Neural progenitor cell (in vitro differentiated cells): ENCODE data around the gene RPF1.

ENCODE experiments used
- EZH2 ChIP-seq: fragments of 200-600 bp; sonication (generic); IDR thresholded peaks from 2 replicates; pipeline ENCODE4 v1.6.1; 2017; ENCODE audit warnings: antibody characterized with exemption, mild to moderate bottlenecking, moderate library complexity
- TF ChIP-seq, protein P1 (sequence below): fragments of 200-600 bp; sonication (generic); IDR thresholded peaks from 2 replicates; pipeline ENCODE4 v1.5.1; 2017; ENCODE audit warnings: antibody characterized with exemption, mild to moderate bottlenecking

DNA sequence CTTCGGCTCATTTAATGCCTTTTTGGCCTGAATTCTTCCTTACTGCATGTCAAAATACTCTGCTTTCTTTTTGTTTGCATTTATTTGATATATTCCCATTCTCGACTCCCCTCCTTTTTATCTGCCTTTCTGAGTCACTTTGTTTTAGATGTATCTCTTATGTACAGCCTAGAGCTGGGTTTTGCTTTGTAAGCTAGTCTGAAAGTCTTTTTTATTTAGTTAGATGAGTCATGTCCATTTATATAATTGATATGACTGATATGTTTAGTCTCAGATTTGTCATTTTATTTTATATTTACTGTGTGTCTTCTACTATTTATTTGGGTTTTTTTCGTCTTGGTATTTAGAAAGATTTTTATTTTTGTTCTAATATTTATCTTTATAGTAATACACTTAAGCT is 60.9 kb downstream of the RPF1 start:
- TF ChIP-seq, protein P1, sequence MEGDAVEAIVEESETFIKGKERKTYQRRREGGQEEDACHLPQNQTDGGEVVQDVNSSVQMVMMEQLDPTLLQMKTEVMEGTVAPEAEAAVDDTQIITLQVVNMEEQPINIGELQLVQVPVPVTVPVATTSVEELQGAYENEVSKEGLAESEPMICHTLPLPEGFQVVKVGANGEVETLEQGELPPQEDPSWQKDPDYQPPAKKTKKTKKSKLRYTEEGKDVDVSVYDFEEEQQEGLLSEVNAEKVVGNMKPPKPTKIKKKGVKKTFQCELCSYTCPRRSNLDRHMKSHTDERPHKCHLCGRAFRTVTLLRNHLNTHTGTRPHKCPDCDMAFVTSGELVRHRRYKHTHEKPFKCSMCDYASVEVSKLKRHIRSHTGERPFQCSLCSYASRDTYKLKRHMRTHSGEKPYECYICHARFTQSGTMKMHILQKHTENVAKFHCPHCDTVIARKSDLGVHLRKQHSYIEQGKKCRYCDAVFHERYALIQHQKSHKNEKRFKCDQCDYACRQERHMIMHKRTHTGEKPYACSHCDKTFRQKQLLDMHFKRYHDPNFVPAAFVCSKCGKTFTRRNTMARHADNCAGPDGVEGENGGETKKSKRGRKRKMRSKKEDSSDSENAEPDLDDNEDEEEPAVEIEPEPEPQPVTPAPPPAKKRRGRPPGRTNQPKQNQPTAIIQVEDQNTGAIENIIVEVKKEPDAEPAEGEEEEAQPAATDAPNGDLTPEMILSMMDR, result no peak
- TF ChIP-seq EZH2, result no peak
